LNCaP clone FGC (cell line): Measurements from ENCODE around the gene TCF7L1.

Source experiments
- DNase-seq: peaks from one replicate; pipeline ENCODE4 v3.0.0-alpha.2; 2011; ENCODE audit warnings: low read depth
- H3K4me3 ChIP-seq: 2 replicates; pipeline ENCODE4 v1.5.1; 2011; ENCODE audit warnings: mild to moderate bottlenecking, low read depth, low read length, control low read depth
- TF ChIP-seq, protein P1 (sequence below): IDR thresholded peaks from 2 replicates; pipeline ENCODE4 v1.5.1; 2012; ENCODE audit warnings: mild to moderate bottlenecking; ENCODE audit not compliant: control insufficient read depth, insufficient read depth; ENCODE audit errors: extremely low read depth

Gene TCF7L1

DNA sequence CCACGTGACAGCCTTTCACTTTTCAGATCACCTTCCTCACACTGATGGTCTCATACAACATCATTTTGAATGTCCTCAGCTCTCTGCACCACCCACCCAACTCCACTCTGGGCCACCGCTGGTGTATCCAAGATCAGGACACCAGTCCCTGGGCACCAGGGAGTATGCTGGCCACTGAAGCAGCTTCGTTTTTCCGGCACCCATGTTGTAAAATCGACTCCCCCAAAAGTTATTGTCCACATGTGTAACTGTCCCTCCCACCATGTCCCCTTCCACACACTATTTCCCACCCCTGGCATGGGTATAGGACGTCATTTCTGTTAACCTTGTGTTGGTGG is 98.2 kb downstream of the TCF7L1 start:
- H3K4me3 ChIP-seq: no peak overlapping the region
- DNase-seq: no peak
- TF ChIP-seq, protein P1, sequence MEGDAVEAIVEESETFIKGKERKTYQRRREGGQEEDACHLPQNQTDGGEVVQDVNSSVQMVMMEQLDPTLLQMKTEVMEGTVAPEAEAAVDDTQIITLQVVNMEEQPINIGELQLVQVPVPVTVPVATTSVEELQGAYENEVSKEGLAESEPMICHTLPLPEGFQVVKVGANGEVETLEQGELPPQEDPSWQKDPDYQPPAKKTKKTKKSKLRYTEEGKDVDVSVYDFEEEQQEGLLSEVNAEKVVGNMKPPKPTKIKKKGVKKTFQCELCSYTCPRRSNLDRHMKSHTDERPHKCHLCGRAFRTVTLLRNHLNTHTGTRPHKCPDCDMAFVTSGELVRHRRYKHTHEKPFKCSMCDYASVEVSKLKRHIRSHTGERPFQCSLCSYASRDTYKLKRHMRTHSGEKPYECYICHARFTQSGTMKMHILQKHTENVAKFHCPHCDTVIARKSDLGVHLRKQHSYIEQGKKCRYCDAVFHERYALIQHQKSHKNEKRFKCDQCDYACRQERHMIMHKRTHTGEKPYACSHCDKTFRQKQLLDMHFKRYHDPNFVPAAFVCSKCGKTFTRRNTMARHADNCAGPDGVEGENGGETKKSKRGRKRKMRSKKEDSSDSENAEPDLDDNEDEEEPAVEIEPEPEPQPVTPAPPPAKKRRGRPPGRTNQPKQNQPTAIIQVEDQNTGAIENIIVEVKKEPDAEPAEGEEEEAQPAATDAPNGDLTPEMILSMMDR: no peak

DNA sequence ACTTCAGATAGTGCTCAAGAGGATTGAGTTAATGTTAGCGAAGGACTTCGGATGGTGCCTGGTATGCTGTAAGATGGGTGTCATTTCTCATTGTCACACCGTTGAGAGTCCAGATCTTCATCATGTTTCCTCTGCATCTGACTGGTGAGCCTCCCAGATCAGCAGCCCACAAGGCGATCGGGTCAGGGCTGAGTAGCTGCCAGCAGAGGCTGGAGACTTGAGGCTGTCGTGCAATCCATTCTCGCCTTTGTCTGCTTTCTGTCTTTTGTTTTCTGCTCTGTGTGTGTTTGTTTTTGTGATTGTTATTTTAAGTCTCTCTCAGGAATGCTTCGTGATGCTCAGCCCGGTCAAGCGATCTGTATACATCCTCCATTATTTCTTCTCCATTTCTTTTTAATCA is 98.8 kb downstream of the TCF7L1 start:
- DNase-seq: no peak
- no peak overlapping the region for H3K4me3 ChIP-seq

DNA sequence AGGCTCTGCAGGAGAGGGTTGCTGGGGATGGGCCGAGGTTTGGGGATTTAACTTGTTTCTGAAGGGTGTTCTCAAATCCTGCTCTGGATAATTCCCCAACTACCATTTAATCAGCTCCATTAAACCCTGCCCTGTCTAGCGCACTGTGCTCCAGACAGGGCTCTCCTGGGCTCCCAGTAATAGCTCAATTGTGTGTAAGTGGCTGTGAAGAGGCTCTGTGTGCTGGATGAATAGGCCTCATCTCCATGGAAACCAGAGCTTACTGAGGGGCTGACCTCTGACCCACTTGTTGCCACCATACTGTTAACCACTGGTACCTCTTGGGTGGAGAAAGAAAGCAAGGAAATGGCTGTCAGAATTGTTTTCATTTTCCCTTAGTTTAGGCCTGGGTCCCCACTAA is 101.7 kb downstream of the TCF7L1 start:
- no peak overlapping the region for H3K4me3 ChIP-seq
- TF ChIP-seq, protein P1: no peak
- DNase-seq: no peak

More for the DNA sequence above, 98.8 kb downstream of the TCF7L1 start:
- TF ChIP-seq, protein P1: no peak

DNA sequence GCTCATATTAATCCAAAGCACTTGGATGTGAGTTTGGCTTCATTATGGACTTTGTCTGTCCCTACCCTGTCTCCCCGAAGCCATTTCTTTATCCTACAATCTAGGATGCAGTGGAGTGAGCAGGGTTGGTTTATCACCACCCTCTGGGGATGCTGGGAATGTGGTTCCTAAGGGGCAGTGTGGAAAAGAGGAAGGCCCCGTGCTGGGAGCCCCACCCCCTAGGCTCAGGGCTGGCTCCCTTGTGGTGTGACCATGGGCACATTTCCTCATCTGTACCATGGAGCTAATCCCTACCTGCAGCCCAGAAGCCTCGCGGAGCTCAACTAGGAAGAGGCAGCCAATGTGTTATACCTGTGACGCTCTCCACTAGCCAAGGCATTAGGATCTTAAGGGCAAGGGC is 102.1 kb downstream of the TCF7L1 start:
- DNase-seq: no peak
- TF ChIP-seq, protein P1: no peak
- H3K4me3 ChIP-seq: no peak overlapping the region

DNA sequence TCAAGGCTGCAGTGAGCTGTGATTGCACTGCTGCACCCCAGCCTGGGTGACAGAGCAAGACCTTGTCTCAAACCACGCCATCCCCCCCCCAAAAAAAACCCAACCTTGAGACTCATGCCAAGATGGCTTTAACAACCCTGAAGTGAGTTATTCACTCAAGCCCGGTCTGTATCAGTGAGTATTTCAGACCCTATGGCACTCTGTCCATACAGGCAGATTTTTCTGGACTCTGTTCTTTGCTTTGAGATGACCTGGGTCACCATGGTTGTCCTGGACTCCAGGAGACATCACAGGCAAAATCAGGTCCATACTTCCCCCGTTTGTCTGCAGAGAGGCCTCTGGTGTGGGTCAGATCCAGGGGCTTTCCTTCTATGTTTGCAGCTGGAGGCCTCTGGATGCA is 102.9 kb downstream of the TCF7L1 start:
- no peak for DNase-seq
- TF ChIP-seq, protein P1: no peak
- no peak overlapping the region for H3K4me3 ChIP-seq

DNA sequence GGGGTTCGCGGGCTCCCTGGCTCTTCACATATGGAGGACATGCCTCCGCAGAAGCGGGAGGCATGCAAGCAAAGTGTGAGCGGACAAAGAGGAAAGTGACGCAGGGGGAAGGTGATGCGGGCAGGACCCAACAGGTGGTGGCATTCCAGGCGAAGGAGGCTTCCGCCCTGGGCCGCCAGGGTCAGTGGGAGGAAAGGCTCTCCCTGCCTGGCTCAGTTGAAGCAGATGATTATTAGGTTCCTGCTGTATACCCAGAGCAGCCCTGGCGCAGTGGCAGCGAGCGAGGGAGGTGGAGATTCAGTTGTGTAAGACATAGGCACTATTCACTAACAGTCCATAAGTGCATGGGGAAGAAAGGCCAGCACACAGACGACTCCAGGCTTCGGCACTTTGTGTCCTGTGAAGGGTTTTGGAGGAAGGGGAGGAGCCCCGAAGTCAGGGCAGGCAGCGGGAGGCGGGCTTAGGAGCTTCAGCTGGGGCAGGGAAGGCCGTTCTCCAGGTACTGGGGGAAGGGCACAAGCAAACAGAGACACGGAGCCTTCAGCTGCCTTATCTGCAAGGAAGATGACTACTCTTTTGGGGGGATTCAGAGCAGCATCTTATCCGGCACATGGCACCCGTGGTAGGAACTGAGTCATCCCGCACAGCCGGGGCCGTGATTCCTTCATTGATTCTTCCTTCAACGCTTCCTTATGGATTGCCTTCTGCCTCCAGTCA is 104.8 kb downstream of the TCF7L1 start:
- no peak overlapping the region for H3K4me3 ChIP-seq
- TF ChIP-seq, protein P1: no peak
- DNase-seq: no peak

DNA sequence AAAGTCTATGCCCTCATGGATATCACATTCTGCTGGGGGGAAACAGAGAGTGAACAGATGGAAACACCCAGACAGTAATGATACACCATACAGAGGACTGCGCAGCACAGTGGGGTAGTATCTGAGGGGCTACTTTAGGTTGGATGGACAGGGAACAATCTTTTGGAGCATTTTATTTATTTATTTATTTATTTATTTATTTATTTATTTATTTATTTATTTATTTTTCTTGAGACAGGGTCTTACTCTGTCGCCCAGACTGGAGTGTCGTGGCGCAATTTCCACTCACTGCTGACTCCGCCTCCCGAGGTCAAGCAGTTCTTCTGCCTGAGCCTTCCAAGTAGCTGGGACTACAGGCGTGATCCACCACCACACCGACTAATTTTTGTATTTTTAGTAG is 105.4 kb downstream of the TCF7L1 start:
- DNase-seq: no peak
- no peak overlapping the region for H3K4me3 ChIP-seq
- TF ChIP-seq, protein P1: no peak
